ENCODE results near the gene MSRB1.
"Not testable (repeated sequence)": the region's sequence is repeated elsewhere in the genome, so short reads cannot be mapped to it uniquely, and the experiment has no call there.

MSRB1 gene

GRCh38 chr16:1938316-1938715 is 4.7 kb downstream of the MSRB1 start:
- no peak for DNase-seq

DNA sequence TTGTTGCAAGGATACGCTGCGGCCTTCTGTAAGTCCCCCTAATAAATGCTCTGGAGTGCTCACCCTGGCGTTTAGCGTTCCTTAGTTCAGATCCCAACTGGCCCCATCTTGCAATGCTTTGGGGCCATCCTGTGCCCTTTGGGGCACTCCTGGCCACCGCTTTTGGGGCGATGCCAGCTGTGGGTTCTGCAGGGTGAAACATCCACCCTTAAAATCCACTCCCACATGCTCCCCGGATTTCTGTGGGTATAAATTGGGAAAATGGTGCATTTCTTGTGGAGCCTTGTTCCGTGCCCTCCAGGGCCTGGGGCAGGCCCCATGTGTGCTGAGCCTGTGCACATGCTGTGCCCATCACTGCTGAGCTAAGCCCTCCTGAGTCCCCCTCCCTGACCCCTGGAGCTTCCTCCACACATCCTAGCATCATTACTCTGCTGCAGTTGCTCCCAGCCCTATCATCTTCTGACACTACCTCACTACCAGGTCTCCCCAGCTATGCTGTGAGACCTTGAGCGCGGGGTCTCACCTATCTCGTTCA is 6.0 kb downstream of the MSRB1 start:
- no peak for DNase-seq

- DNase-seq = no peak
These were observed 9.8 kb downstream of the MSRB1 start for GRCh38 chr16:1933097-1933661.

GRCh38 chr16:1932050-1933028 is 10.7 kb downstream of the MSRB1 start:
- DNase-seq = no peak

- no peak for DNase-seq
These were observed 12.7 kb downstream of the MSRB1 start for GRCh38 chr16:1930338-1930720.

GRCh38 chr16:1929578-1930337 is 13.2 kb downstream of the MSRB1 start:
- peak; percentile 36 for DNase-seq

- DNase-seq = peak; percentile 20
These were observed 13.9 kb downstream of the MSRB1 start for GRCh38 chr16:1929105-1929504.

GRCh38 chr16:1926271-1926670 is 16.7 kb downstream of the MSRB1 start:
- no peak for DNase-seq

DNA sequence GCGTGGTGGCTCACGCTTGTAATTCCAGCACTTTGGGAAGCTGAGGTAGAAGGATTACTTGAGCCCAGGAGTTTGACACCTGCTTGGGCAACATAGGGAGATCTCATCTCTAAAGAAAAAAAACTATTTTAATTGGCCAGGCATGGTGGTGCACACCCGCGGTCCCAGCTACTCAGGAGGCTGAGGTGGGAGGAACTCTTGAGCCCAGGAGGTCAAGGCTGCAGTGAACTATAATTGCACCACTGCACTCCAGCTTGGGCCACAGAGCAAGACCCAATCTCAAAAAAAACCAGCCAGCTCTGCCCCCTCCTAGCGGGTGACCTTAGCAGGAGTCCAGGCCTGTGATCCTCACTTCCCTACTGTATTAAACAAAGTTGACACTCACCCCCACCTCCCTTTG is 18.9 kb downstream of the MSRB1 start:
- DNase-seq = no peak

- DNase-seq = no peak
These were observed 19.5 kb downstream of the MSRB1 start for GRCh38 chr16:1923299-1924034.

GRCh38 chr16:1922357-1922756 is 20.6 kb downstream of the MSRB1 start:
- DNase-seq = no peak

DNA sequence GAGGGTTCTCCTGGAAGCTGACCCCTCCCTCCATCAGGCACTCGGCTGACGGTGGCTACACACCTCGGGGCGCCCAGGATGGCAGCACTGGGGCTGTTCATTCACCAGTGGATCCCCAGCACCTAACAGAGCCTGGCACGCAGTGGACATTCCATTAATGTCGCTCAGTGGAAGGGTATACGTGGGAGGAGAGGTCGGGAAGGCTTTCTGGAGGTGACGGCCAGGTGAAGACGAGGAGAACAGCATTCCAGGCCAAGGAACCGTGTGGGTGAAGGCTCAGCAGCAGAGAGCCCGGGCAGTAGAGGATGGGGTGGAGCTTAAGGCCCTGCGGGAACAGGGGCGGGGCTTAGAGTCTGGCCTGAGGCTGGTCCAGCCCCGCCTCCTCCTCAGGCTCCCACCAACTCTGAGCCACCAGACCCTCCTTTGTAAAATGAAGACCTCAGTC is 22.2 kb downstream of the MSRB1 start:
- no peak for DNase-seq

- not testable (repeated sequence) for DNase-seq
These were observed 22.9 kb downstream of the MSRB1 start for GRCh38 chr16:1920122-1920521.

GRCh38 chr16:1919327-1919998 is 23.5 kb downstream of the MSRB1 start:
- no peak for DNase-seq

DNA sequence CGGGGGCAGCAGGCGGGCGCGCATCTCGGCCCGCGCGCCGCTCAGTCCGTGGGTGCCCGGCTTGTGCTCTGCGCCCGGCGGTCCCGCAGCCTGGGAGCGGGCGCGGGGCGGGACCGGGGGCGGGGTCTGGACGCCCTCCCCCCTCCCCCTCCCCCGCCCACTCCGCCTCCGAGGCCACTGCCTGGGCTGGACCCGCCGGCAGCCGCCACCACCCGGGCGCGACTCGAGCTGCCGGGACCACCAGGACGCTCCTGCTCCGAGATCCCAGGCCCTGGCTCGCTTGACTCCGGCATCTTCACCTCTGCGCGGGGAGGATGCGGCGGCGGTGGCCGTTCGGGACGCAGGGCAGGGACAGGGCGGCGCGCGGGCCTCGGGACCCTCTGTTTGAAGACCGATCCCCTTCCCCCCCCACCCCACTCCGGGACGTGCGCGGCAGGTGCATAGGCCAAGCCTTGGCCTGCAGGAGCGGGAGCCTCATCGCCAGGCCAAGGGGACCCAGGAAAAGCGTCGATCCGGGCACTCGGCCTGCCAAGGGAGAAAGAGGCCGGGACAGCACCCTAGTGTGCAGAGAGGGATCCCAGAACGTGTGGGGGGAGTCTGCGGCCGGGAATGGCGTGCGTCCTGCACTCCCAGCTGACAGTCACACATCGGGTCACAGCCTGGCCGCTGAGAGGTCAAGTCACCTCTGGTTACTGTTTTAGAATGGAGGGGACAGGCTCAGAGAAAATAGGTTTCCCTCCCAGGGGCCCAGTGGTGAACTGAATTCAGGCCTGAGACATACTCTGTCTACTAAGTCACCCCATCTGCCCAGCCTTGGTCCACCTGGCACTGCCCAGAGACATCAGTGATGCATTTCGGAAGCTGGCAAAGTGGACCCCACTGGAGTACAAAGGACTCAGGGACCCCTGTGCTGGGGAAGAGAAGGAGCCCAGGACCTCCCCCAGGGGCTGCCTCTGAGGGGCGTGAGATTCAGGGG is 24.4 kb downstream of the MSRB1 start, which contains the start of gene HS3ST6:
Gene HS3ST6 (minus strand): TSS at position 65 of the 976 bp plus-strand sequence. CDS start 92 bp downstream, outside the sequence.
- DNase-seq = no peak

DNA sequence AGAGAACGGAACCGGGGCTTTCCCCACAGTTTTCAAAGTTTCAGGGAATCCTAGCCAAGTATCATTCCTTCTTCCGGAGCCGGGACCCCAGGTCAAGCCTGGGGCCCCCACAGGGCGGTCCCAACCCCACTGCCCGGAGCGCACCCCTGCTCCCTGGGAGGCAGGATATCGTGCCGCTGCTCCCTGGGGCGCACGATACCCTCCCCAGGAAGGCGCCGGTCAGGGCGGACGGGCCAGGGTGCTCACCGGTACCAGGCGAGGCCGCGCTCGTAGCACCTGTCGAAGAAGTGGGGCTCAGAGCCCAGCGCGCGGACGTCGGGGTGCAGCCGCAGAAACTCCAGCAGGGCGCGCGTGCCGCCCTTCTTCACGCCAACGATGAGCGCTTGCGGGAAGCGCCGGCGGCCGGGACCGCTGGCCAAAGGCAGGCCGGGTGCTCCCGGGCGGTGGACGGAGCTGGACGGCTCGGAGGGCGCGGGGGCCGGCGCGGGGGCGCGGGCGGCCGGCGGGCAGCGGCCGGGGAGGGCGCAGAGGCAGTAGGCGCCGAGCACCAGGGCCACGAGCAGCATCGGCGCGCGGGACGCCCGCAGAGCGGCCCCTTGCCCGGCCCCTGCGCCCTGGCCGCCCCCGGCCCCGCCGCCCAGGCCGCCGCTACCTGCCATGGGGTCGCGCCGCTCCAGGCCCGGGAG is 25.2 kb downstream of the MSRB1 start:
- no peak for DNase-seq

- no peak for DNase-seq
These were observed 25.8 kb downstream of the MSRB1 start for GRCh38 chr16:1917056-1917664.

DNA sequence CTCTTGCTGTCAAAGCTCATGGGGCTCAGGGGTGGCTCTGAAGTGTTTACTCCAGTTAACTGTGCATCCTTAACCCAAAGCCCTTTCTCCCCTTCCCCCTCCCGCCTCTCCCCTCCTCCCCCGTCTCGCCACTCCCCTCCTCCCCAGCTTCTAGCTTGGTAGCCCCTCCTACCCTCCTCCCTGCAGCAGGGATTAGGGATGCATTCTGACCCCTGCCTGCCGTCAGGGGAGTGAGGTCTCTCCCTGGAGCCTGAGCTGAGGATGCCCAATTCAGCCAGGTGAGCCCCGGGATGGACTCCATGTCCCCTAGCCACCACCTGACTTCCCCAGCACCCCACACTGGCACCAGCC is 26.4 kb downstream of the MSRB1 start:
- no peak for DNase-seq
